Muscle layer of colon (tissue), 2 donors: ENCODE data around the gene SOCS7.

Experiments used
- H3K27ac ChIP-seq: one replicate; pipeline ENCODE4 v1.7.0; 2013; ENCODE audit warnings: low read depth, mild to moderate bottlenecking, low read length, moderate library complexity
- H3K27me3 ChIP-seq, 2 donors: one replicate each; pipeline ENCODE4 v1.7.0; 2013; ENCODE audit warnings: low read length in 2 of 2, mild to moderate bottlenecking in 2 of 2; ENCODE audit not compliant: insufficient read depth in 2 of 2, control insufficient read depth in 1 of 2
- H3K36me3 ChIP-seq: one replicate; pipeline ENCODE4 v1.7.0; 2013; ENCODE audit warnings: mild to moderate bottlenecking, low read length; ENCODE audit not compliant: insufficient read depth
- H3K4me1 ChIP-seq: one replicate; pipeline ENCODE4 v1.7.0; 2013; ENCODE audit warnings: mild to moderate bottlenecking, low read length; ENCODE audit not compliant: insufficient read depth
- H3K4me3 ChIP-seq, 2 donors: one replicate each; pipeline ENCODE4 v1.7.0; 2013; ENCODE audit warnings: low read length in 2 of 2, low read depth in 1 of 2, mild to moderate bottlenecking in 1 of 2, moderate library complexity in 1 of 2
- H3K9ac ChIP-seq: one replicate; pipeline ENCODE4 v1.7.0; 2013; ENCODE audit warnings: low read length
- H3K9me3 ChIP-seq: one replicate; pipeline ENCODE4 v1.7.0; 2013; ENCODE audit warnings: mild to moderate bottlenecking, low read length
- donor health status: abdominal sarcoma.
- donor health status: Adenocarcinoma of cecum.

The SOCS7 gene

GRCh38 chr17:38397227-38397626 lies 45.6 kb downstream of the SOCS7 start:
- Histone ChIP-seq H3K27me3 (no peaks in the 10 kb centered on the region), H3K9ac (no peak overlapping the region), H3K27ac (no peak overlapping the region), H3K36me3 (peaks cover 57% of the 10 kb centered on the region), H3K9me3 (no peaks in the 10 kb centered on the region), H3K4me3 (no peak overlapping the region), H3K4me1 (no peaks in the 10 kb centered on the region)

DNA sequence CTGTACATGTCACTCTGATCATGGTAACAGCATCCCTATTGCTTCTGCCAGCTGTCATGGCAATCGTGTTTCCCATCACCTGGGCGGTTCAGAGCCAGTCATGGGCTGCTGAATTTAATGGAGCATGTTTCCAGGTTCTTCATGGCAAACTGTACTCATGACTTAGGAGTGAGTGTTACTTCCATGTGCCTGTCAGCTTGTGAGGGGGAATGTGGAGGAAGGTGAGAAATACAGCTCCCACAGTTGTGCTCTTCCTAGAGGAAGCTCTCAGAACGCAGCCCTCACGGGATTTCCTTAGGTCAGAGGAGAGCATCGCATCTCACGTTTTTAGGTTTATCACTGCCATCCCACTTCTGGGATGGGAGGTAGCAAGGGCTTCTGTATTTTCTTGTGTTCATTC lies 48.6 kb downstream of the SOCS7 start:
- Histone ChIP-seq H3K36me3 (peaks cover 47% of the 10 kb centered on the region), H3K9me3 (no peaks in the 10 kb centered on the region), H3K9ac (no peak overlapping the region), H3K4me1 (no peaks in the 10 kb centered on the region), H3K4me3 (no peak overlapping the region), H3K27me3 (no peaks in the 10 kb centered on the region), H3K27ac (no peak overlapping the region)

DNA sequence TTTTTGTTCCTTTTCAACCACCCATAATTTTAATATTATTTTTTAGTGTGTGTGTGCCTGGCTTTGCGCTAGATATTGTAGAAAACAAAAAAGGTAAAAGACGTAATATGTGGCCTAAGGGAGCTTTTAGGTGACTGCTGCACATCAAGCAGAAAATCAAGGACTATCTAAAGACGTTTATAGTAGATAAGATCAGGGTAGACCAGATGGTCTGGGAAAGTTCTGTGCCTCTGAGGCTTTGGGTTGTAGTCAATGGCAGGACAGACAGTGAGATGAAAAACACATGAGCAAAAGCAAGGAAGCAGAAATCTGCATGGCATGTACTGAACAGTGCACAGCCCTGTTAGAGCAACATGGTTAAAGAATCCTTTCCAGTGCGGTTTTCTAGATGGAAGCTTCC lies 49.8 kb downstream of the SOCS7 start:
- Histone ChIP-seq H3K27ac (no peak overlapping the region), H3K9me3 (no peaks in the 10 kb centered on the region), H3K36me3 (peaks cover 36% of the 10 kb centered on the region), H3K4me1 (no peaks in the 10 kb centered on the region), H3K9ac (no peak overlapping the region), H3K27me3 (no peaks in the 10 kb centered on the region), H3K4me3 (no peak overlapping the region)

GRCh38 chr17:38402897-38403296 lies 51.3 kb downstream of the SOCS7 start:
- H3K27ac ChIP-seq, result no peak overlapping the region
- no peaks in the 10 kb centered on the region for H3K9me3 ChIP-seq
- no peaks in the 10 kb centered on the region for H3K27me3 ChIP-seq
- no peaks in the 10 kb centered on the region for H3K4me1 ChIP-seq
- H3K36me3 ChIP-seq, result peaks cover 22% of the 10 kb centered on the region
- H3K9ac ChIP-seq, result no peak overlapping the region
- no peak overlapping the region for H3K4me3 ChIP-seq

GRCh38 chr17:38403491-38403890 lies 51.8 kb downstream of the SOCS7 start:
- Histone ChIP-seq H3K36me3 (peaks cover 19% of the 10 kb centered on the region), H3K4me3 (no peak overlapping the region), H3K9me3 (no peaks in the 10 kb centered on the region), H3K27me3 (no peaks in the 10 kb centered on the region), H3K27ac (no peak overlapping the region), H3K4me1 (no peaks in the 10 kb centered on the region), H3K9ac (no peak overlapping the region)

DNA sequence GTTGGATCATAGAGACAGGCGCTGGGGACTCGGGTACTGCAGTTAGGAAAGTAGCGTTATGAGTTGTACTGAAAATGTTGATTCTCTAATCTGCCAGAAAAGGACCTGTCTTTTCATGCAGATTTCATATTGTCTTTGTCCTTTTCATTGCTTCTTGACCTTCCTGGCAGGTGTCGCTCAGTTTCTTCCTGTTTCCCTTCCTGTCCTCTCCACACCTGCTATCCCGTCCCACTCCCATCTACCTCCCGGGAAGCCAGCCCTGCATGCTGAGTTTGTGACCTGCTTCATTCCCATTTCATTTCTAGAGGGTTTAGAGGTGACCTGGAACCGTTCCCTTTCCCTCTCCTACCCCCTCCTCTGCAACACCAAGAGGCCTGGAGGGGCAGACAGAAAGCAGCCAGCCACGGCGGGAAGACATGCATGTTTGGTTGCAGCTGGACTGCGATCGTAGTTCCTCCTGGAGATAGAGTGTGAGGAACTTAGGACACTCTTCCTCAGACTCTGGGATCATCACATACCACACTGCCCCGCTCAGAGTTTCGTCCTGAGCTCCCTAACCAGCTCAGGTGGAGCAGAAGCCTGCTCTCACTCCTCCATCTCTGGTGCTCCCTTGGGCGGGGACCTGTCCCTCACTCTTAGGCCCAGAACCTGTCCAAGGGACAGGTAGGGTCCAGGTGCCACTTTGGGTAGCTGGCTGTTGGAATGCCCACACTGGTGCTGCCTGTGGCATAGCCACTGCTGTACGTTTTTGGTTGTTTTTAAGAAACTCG lies 52.7 kb downstream of the SOCS7 start:
- H3K4me3 ChIP-seq, result no peak overlapping the region
- no peaks in the 10 kb centered on the region for H3K27me3 ChIP-seq
- no peak overlapping the region for H3K9ac ChIP-seq
- peaks cover 18% of the 10 kb centered on the region for H3K36me3 ChIP-seq
- no peak overlapping the region for H3K27ac ChIP-seq
- no peaks in the 10 kb centered on the region for H3K9me3 ChIP-seq
- H3K4me1 ChIP-seq, result no peaks in the 10 kb centered on the region

GRCh38 chr17:38405654-38406053 lies 54.0 kb downstream of the SOCS7 start:
- Histone ChIP-seq H3K36me3 (peaks cover 5% of the 10 kb centered on the region), H3K9ac (no peak overlapping the region), H3K4me1 (no peaks in the 10 kb centered on the region), H3K9me3 (no peaks in the 10 kb centered on the region), H3K4me3 (no peak overlapping the region), H3K27ac (no peak overlapping the region), H3K27me3 (no peaks in the 10 kb centered on the region)

DNA sequence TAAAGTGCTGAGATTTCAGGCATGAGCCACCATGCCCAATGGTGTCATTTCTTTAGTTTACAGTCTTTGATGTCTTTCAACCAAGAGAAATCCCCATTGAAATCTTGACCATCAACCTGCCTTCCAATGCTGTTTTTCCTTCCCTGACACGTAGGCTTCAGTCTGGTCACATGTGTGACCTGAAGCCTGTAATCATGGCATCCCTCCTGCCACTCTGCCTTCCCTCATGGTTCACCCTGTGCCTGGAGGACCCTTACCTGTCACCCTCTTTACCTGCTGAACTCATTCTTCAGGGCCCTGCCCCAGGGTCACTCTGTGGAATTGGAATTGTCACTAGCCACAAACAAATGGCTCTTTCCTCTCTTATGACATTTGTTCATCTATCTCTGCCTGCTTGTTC lies 58.6 kb downstream of the SOCS7 start:
- H3K9me3 ChIP-seq, result no peaks in the 10 kb centered on the region
- H3K4me1 ChIP-seq, result peaks cover 5% of the 10 kb centered on the region
- H3K9ac ChIP-seq, result no peak overlapping the region
- H3K27ac ChIP-seq, result no peak overlapping the region
- no peaks in the 10 kb centered on the region for H3K27me3 ChIP-seq
- no peak overlapping the region for H3K4me3 ChIP-seq
- H3K36me3 ChIP-seq, result no peaks in the 10 kb centered on the region

- H3K36me3 ChIP-seq, result no peaks in the 10 kb centered on the region
- peaks cover 21% of the 10 kb centered on the region for H3K4me1 ChIP-seq
- H3K27me3 ChIP-seq, result peaks cover 0 to 5% of the 10 kb centered on the region in 2 donors
- no peaks in the 10 kb centered on the region for H3K9me3 ChIP-seq
- no peak overlapping the region for H3K4me3 ChIP-seq
- no peak overlapping the region for H3K27ac ChIP-seq
- H3K9ac ChIP-seq, result no peak overlapping the region
Measured at GRCh38 chr17:38415250-38416194, 63.9 kb downstream of the SOCS7 start.

DNA sequence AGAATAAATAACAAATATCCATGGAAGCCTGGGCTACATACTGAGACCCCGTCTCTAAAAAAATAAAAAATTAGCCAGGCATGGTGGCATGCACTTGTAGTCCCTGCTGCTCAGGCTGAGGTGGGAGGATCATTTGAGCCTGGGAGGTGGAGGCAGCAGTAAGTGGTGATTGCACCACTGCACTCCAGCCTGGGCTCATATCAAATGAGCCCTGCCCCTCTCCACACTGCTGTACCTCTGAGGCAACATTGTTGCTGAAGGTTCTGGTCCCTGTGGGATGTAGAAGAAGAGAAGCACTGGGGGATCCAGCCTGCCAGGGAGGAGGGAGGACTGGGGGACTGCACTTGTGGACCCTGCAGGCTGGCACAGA lies 65.2 kb downstream of the SOCS7 start:
- peaks cover 0 to 5% of the 10 kb centered on the region in 2 donors for H3K27me3 ChIP-seq
- H3K36me3 ChIP-seq, result no peaks in the 10 kb centered on the region
- no peak overlapping the region for H3K4me3 ChIP-seq
- H3K9ac ChIP-seq, result no peak overlapping the region
- no peak overlapping the region for H3K27ac ChIP-seq
- no peaks in the 10 kb centered on the region for H3K9me3 ChIP-seq
- H3K4me1 ChIP-seq, result peaks cover 34% of the 10 kb centered on the region

- no peak overlapping the region for H3K4me3 ChIP-seq
- no peak overlapping the region for H3K27ac ChIP-seq
- peaks cover 39% of the 10 kb centered on the region for H3K4me1 ChIP-seq
- no peak overlapping the region for H3K9ac ChIP-seq
- H3K36me3 ChIP-seq, result no peaks in the 10 kb centered on the region
- H3K27me3 ChIP-seq, result peaks cover 0 to 5% of the 10 kb centered on the region in 2 donors
- no peaks in the 10 kb centered on the region for H3K9me3 ChIP-seq
Measured at GRCh38 chr17:38417210-38417951, 65.7 kb downstream of the SOCS7 start.
